ENCODE results near the gene ARL16.
A peak's percentile ranks its signal among the peaks of the same experiment; 100 is the strongest.

Gene ARL16

DNA sequence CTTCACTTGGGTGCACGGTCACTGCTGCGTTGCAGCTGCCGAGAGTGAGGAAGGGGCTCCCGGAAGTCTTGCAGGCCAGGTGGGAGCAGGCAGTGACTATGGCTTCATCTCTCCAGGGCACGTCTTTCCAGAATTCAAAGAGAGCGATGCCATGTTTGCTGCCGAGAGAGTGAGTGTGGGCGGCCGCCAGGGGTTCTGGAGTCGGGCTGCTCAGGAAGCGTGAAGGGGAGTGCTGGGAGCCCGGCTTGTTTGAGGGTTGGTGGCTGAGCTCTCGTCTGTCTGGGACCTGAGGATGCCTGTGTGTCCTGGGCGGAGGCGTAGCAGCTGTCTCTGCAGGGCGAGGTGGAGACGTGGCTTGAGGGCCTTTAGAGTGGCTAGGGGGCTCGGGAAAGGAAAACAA, 6.5 kb upstream of the ARL16 start:
- H3K36me3 ChIP-seq, result peaks cover 75 to 97% (median 92%) of the 10 kb centered on the region in 3 donors
- H3K4me1 ChIP-seq, result peaks cover 0 to 19% (median 11%) of the 10 kb centered on the region in 4 donors
- H3K27ac ChIP-seq, result no peak overlapping the region
- H3K4me3 ChIP-seq, result no peak overlapping the region
- no peaks in the 10 kb centered on the region for H3K27me3 ChIP-seq
- H3K9me3 ChIP-seq, result no peaks in the 10 kb centered on the region
- no peak for DNase-seq
- no peak for TF ChIP-seq CTCF (IDR thresholded peaks at IDR 0.05)
- intact Hi-C loops (cut with DNase I; ENCODE audit: low total_unique reads), result no loop called here

DNA sequence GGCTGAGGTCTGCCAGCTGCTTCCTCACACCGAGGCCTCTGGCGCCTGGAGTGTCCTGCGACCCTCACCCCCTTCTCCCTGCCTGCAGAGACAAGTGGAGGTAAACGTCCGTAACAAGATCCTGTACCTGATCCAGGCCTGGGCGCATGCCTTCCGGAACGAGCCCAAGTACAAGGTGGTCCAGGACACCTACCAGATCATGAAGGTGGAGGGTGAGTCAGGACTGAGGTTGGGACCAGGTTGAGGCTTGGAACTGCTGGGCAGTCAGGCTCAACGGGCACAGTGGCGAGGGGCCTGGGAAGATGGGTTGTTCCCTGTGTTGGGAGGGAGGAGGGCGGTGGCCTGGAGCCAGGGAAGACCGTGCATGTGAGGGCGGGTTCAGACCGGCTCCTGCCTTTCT, 5.0 kb upstream of the ARL16 start:
- H3K4me3 ChIP-seq, result no peak overlapping the region
- peaks cover 0 to 26% (median 18%) of the 10 kb centered on the region in 4 donors for H3K4me1 ChIP-seq
- H3K36me3 ChIP-seq, result peaks cover 68 to 83% (median 78%) of the 10 kb centered on the region in 3 donors
- no peak overlapping the region for H3K27ac ChIP-seq
- DNase-seq, result no peak
- no peaks in the 10 kb centered on the region for H3K9me3 ChIP-seq
- intact Hi-C loops (cut with DNase I; ENCODE audit: low total_unique reads), result no loop called here
- H3K27me3 ChIP-seq, result no peaks in the 10 kb centered on the region
- TF ChIP-seq CTCF (IDR thresholded peaks at IDR 0.05), result no peak

- TF ChIP-seq CTCF (IDR thresholded peaks at IDR 0.05), result no peak
- DNase-seq, result no peak
- no peak overlapping the region for H3K4me3 ChIP-seq
- H3K27me3 ChIP-seq, result no peaks in the 10 kb centered on the region
- intact Hi-C loops (cut with DNase I; ENCODE audit: low total_unique reads), result no loop called here
- no peak overlapping the region for H3K27ac ChIP-seq
- H3K9me3 ChIP-seq, result no peaks in the 10 kb centered on the region
- H3K36me3 ChIP-seq, result peaks cover 63 to 76% (median 71%) of the 10 kb centered on the region in 3 donors
- peaks cover 0 to 30% (median 20%) of the 10 kb centered on the region in 4 donors for H3K4me1 ChIP-seq
These were observed 4.4 kb upstream of the ARL16 start for GRCh38 chr17:81687770-81688541.

DNA sequence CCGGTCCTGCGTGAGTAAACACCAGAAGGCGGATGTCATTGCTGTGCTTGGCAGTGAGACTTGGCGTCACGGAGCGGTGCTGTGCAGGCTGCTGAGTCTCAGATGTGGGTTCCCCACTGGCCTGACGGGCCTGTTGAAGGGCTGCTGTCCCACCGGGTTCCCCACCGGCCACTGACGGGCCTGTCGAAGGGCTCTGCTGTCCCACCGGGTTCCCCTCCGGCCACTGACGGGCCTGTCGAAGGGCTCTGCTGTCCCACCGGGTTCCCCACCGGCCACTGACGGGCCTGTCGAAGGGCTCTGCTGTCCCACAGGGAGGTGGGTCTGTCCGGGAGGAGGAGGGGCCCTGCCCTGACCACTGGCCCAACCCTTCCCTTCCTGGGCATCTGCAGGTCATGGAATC, 3.0 kb upstream of the ARL16 start:
- Histone ChIP-seq H3K27ac (no peak overlapping the region), H3K4me1 (peaks cover 0 to 43% (median 31%) of the 10 kb centered on the region in 4 donors), H3K36me3 (peaks cover 49 to 63% (median 58%) of the 10 kb centered on the region in 3 donors), H3K9me3 (no peaks in the 10 kb centered on the region), H3K27me3 (no peaks in the 10 kb centered on the region), H3K4me3 (no peak overlapping the region)
- no peak for DNase-seq
- intact Hi-C loops (cut with DNase I; ENCODE audit: low total_unique reads), result no loop called here
- no peak for TF ChIP-seq CTCF (IDR thresholded peaks at IDR 0.05)

DNA sequence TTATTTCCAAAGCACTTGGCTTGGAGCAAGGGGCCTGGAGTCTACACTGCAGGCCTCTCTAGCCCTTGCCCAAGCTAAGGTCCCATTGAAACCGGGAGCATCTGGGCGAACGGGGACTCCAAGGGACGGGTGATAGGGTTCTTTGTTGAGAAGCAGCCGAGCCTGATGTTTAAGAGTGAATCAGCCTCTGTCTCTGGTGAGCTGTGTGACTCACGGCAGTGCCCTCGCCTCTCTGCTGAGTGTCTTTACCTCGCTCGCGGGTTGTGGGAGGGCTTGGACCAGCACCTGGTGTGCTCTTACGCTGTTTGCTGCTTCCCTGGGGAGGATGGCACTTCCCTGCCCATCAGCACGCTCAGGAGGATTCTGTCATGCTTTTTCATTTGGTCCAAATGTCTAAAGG, 1.5 kb upstream of the ARL16 start:
- Histone ChIP-seq H3K36me3 (peaks cover 34 to 62% (median 50%) of the 10 kb centered on the region in 3 donors), H3K4me3 (peak overlapping the region; percentile 92 to 100), H3K27ac (peak overlapping the region; percentile 83 to 85), H3K9me3 (no peaks in the 10 kb centered on the region), H3K27me3 (no peaks in the 10 kb centered on the region), H3K4me1 (peaks cover 0 to 46% (median 31%) of the 10 kb centered on the region in 4 donors)
- DNase-seq, result no peak
- intact Hi-C loops (cut with DNase I; ENCODE audit: low total_unique reads), result no loop called here
- TF ChIP-seq CTCF (IDR thresholded peaks at IDR 0.05), result no peak
